ENCODE measurements around the gene NKX2-1.

DNA sequence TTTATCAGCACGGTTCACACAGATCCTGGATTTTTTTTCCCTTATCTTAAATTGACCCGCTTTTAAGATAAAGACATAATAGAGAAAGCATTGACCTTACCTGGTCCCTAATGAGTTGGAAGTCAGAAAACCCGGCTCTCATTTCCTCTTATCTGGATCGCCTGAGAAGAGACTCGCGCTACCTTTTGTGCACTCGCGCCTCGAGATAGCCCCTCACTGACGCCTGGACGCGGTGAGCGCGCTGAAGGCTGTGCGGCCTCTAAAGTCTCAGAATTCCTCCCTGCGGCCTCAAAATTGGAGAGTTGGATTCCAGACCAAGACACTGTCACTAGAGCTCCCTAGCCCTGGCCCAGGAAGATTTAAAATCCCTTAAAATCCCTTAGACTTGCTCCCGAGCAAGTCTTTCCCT lies 7.0 kb downstream of the NKX2-1 start:
- no peak for TF ChIP-seq POLR2AphosphoS5 (IDR thresholded peaks at IDR 0.05; ENCODE audit: insufficient read depth in 1 of 2, low read depth in 1 of 2)
- TF ChIP-seq, protein P1, sequence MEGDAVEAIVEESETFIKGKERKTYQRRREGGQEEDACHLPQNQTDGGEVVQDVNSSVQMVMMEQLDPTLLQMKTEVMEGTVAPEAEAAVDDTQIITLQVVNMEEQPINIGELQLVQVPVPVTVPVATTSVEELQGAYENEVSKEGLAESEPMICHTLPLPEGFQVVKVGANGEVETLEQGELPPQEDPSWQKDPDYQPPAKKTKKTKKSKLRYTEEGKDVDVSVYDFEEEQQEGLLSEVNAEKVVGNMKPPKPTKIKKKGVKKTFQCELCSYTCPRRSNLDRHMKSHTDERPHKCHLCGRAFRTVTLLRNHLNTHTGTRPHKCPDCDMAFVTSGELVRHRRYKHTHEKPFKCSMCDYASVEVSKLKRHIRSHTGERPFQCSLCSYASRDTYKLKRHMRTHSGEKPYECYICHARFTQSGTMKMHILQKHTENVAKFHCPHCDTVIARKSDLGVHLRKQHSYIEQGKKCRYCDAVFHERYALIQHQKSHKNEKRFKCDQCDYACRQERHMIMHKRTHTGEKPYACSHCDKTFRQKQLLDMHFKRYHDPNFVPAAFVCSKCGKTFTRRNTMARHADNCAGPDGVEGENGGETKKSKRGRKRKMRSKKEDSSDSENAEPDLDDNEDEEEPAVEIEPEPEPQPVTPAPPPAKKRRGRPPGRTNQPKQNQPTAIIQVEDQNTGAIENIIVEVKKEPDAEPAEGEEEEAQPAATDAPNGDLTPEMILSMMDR (IDR thresholded peaks at IDR 0.05) = no peak
- no peak for TF ChIP-seq POLR2A (IDR thresholded peaks at IDR 0.05)

Data from vagina (tissue), 2 donors.